Right renal cortex interstitium (tissue), 3 donors: Measurements from ENCODE around the gene KIAA2012. TPM values are rescaled to one million over a fixed set of nuclear protein-coding genes. Genes with fewer than 3 reads are reported as not detected.

ENCODE experiments used
- DNase-seq, 3 donors: peaks; one replicate each; pipeline ENCODE4 v3.0.0-alpha.2; 2013; ENCODE audit warnings: low read depth in 3 of 3, low spot score in 2 of 3
- polyA plus RNA-seq, 3 donors: library from polyadenylated mRNA; unstranded; fragments of 120-200 nt; gene quantifications; one replicate each; pipeline ENCODE4 v1.2.1, GENCODE V29; 2013; ENCODE audit not compliant: insufficient read length in 3 of 3

KIAA2012 gene
- polyA plus RNA-seq, 3 donors = 0.07 to 0.11 (median 0.10) TPM

- DNase-seq = no peak
These were observed 1.9 kb upstream of the KIAA2012 start for GRCh38 chr2:202071107-202071506.

DNA sequence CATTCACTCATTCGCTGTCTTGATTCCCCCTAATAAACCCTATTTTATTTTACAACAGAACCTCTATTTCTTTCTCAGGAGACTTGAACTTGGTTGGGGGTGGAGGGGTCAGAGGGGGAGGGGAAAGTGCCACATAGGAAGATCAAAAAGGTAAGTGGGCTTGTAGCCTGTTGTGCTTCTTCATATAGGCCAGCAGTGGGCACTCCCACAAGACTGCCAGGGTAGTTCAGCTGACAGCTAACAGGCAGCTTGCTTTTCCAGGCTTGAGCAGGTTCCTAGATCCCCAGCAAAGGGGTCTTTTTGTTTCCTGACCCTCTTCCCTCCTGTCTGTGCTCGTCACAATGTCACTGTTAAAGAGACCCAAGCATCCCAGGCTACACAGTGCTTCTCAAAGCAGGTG is 829 bp upstream of the KIAA2012 start:
- no peak for DNase-seq

GRCh38 chr2:202074324-202074723 is 1.3 kb downstream of the KIAA2012 start:
- no peak for DNase-seq

GRCh38 chr2:202079310-202079709 is 6.3 kb downstream of the KIAA2012 start:
- no peak for DNase-seq

- no peak for DNase-seq
These were observed 11.2 kb downstream of the KIAA2012 start for GRCh38 chr2:202084265-202084664.

DNA sequence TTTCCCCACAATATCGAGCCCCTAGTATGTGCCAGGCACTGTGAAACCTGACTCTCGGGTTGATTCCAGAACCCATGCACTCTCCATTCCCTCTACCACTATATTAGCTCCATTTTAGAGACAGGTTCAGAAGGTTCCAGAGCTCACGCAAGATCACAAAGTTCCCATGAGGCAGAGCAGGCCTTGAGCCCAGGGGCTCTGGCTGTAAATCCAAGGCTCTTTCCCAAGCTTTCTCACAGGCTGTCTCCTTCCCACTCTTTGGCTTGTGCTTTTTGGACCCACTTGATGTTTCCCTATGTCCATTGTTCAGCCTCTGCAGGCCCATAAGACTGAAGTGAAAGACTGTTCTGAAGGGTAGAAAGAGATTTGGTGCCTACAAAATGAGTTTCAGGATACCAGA is 15.7 kb downstream of the KIAA2012 start:
- no peak for DNase-seq

GRCh38 chr2:202090530-202090929 is 17.5 kb downstream of the KIAA2012 start:
- no peak for DNase-seq

- DNase-seq = no peak
These were observed 18.4 kb downstream of the KIAA2012 start for GRCh38 chr2:202091476-202091875.

GRCh38 chr2:202094426-202094986 is 21.5 kb downstream of the KIAA2012 start:
- DNase-seq = no peak

- no peak for DNase-seq
These were observed 22.2 kb downstream of the KIAA2012 start for GRCh38 chr2:202095235-202095634.

DNA sequence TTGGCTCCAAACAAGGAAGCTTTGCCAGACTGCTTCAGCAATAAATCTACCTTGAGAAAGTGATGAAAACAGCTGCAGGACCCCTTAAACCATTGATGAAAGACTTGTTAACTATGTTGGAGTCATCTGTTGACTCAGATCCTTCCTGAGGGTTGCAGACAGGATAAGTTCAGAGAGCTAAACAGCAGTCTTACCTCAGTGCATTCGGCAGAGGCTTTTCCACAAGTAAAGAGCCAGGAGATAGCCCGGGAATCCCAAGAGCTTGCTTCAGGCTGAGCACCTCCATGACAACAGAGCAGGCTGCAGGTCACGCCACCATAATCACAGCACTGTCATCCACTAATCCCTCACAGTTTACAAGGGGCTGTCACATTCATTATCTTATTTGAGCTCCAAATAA is 23.7 kb downstream of the KIAA2012 start:
- DNase-seq = no peak

- DNase-seq = no peak
These were observed 25.2 kb downstream of the KIAA2012 start for GRCh38 chr2:202098291-202098690.

DNA sequence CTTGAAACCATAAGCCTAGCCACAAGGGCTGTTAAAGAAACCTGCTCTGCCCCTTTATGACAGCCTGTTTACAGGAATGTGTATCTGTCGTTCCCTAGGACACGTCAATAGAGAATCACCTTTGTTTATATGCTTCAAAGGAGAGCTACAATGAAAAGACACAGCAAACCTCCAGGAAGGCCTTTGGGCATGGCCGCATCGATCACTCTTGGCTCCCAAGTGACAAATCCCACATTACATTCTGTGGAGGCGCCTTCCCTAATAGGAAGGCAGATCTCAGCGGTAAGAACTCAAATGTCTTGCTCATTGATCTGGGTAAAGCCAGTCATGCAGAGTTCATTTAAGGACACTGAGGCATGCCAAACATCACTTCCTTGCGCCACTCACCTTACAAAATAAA is 26.5 kb downstream of the KIAA2012 start:
- no peak for DNase-seq

DNA sequence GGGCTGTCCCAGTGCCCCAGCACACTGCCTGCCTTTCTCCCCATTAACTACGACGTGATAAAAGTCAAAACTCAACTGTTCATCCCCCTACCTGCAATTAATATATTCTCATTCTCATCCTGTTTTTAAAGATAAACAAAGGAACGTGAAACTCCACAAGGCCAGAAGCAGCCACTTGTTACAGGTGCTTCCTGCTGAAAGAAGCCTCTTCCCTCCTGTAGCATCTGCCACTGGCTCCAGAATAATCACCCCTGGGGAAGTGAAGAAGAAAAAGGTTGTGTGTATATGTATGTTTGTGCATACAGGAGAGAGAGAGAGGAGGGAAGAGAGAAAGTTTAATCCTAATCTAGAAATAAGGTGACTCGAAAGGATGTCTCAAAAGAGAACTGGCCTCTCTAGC is 27.1 kb downstream of the KIAA2012 start:
- DNase-seq = no peak

GRCh38 chr2:202101026-202101579 is 28.0 kb downstream of the KIAA2012 start:
- no peak for DNase-seq

DNA sequence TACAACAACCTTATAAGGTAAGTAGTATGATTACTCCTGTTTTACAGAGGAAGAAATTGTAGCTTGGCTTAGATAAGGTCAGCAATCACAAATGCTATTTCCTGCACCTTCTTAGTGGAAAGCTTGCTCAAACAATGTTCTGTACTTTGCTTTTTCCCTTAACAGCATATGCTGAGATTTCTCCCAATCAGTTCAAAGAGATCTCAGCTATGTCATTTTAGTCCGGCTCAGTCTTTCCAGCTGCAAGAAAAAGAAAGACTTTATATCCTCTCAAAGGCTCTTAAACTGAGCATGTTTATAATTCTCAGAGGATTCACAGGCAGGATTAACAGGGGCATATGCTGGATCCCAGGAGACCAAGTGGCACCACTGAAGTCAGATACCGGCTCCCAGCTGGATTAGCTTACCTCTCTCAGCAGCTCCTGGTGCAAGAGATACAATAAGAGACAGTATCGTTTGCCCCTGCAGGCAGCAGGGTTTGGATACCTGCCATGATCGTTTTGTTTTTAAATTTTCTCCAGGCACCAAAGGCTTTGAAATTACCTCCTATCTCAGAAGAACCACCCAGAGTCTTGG is 29.5 kb downstream of the KIAA2012 start:
- no peak for DNase-seq

DNA sequence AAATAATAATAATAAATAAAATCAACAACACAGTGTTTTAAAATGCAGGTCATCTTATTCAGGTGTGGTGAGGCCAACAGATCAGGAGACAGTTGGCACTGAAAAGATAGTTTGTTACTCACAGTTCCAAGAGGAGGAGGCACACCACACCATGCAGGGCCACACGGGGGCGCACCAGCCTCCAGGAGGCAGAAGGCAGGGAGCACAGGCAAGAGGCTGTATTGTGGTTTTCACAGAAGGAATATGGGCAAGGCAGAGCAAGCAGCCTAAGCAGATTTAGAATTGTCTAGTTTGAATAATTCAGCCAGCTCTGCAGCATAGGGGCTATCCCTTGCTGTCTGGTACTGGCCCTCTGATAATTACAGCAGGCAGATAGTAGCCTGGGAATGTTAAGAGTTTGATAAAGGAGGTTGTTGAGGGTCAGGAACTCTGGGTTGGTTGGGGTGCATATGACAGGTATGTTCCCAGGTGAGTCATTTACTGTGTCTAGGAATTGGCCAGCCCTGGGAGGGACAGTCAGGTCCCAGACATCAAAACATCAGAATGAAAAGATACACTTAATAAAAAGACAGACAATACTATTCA is 31.3 kb downstream of the KIAA2012 start:
- DNase-seq = no peak

DNA sequence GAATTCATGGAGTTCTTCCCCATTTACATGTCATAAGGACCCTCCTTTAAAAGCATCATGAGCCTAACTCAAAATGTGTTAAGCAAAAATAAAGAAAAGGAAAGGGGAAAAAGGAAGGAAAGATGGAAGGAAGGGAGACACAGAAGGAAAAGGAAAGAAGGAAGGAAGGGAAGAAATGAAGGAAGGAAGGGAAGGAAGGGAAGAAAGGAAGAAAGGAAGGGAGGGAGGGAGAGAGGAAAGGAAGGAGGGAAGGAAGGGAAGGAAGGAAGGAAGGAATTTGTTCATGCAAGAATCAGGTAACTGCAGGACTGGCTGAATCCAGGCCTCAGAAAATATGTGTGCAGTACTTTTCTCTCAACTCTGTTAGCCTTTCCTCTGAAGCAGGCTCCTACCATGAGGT is 32.0 kb downstream of the KIAA2012 start:
- no peak for DNase-seq

GRCh38 chr2:202108345-202108744 is 35.3 kb downstream of the KIAA2012 start:
- DNase-seq = no peak

DNA sequence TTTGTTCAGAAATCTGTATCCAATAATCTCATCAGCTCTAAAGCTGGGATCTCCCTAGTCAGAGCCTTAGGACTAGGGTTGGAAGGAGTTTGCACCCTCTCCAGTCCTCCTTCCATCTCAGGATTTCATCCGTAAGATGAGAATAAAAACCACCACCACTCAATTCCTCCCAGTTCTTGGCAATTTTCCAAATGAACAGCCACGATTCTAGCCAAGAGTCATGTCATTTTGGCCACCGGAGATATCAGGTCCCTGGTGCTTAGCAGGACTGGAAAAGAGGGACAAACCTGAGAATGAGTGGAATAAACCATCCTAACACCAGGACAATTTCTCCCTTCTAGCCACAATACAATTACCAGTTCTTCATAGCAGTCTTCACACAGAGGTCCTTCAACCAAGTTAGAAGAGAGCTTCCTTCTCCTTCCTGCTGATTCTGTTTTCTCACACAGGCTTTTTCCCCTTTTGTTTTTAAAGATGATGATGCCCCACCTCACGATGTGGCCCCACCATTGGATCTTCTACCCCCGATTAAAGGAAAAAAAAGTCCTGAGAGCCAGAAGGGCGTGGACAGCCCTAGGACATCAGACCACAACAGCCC is 36.2 kb downstream of the KIAA2012 start:
- DNase-seq = no peak

DNA sequence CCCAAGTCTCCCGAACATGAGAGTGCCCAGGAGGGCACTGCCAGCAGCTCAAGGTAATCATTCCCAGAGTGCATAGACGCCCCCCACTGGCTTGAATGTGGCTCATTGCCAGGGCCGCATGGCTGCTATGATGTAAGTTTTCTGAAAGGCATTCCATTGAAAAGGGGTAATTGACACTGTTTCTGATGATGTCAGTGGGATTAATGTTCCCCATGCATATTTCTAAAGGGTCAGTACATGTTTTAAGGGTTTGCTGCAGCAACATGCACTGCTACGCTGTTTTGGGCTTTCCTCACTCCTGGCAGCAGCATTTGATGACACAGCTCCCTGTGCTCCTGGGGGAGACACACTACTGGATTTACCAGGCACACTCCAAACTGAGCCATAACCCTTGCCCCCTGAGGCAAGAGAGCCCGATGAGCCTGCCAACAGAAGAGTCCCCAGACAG is 36.7 kb downstream of the KIAA2012 start:
- no peak for DNase-seq

- no peak for DNase-seq
These were observed 37.4 kb downstream of the KIAA2012 start for GRCh38 chr2:202110491-202110890.
